ENCODE results near the gene STX3. TPM values are rescaled to one million over a fixed set of nuclear protein-coding genes. Genes with fewer than 3 reads are reported as not detected.

Gene STX3
- total RNA-seq, 2 donors from 2014 or later, result 20.8 to 58.5 TPM

DNA sequence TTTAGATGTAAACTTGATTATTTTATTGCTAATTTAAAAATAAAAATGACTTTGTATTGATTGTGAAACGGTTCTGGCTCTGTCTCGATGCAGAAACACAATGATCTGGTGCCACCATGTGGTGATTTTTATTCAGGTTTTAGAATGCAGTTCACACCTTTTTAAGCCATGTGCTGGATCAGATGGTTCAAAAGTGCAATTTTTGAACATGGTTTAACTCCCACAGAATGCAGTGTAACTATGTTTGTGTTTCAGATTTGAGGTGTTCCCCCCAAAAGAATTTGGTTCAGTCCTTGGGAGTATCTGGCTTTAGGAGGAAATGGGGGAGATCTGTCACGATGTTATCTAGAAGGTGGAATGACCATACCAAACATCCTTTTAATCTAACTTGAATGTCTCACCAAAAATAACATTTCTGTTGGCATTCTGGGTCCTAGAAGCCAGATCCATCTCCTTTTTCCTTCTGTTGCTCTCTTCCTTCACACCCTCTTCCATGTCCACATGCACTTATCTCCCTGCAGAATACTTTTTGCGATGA is 47.5 kb downstream of the STX3 start:
- TF ChIP-seq, protein P1, sequence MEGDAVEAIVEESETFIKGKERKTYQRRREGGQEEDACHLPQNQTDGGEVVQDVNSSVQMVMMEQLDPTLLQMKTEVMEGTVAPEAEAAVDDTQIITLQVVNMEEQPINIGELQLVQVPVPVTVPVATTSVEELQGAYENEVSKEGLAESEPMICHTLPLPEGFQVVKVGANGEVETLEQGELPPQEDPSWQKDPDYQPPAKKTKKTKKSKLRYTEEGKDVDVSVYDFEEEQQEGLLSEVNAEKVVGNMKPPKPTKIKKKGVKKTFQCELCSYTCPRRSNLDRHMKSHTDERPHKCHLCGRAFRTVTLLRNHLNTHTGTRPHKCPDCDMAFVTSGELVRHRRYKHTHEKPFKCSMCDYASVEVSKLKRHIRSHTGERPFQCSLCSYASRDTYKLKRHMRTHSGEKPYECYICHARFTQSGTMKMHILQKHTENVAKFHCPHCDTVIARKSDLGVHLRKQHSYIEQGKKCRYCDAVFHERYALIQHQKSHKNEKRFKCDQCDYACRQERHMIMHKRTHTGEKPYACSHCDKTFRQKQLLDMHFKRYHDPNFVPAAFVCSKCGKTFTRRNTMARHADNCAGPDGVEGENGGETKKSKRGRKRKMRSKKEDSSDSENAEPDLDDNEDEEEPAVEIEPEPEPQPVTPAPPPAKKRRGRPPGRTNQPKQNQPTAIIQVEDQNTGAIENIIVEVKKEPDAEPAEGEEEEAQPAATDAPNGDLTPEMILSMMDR (IDR thresholded peaks at IDR 0.05), result peak in 3 of 4 experiments; percentile 74 to 81 (median 80)
- TF ChIP-seq POLR2AphosphoS5 (IDR thresholded peaks at IDR 0.05), result peak; percentile 78
- no peak for TF ChIP-seq POLR2A (IDR thresholded peaks at IDR 0.05)
- 47% methylated on average over 4 of the region's 4 CpGs for WGBS
- no peaks in the 10 kb centered on the region for H3K9me3 ChIP-seq
- intact Hi-C loops (cut with DNase I), result loop anchor here (2.0 to 10.0 kb wide), 2 partner anchors 48 to 138 kb away; partner anchors contain the start of genes PATL1 and STX3
- no peaks in the 10 kb centered on the region for H3K36me3 ChIP-seq
- H3K27ac ChIP-seq, result no peak overlapping the region
- no peak overlapping the region for H3K4me3 ChIP-seq
- no peaks in the 10 kb centered on the region for H3K27me3 ChIP-seq (replicated peaks; ENCODE audit: insufficient read depth)
- no peaks in the 10 kb centered on the region for H3K4me1 ChIP-seq (replicated peaks)
- peak; percentile 47 for DNase-seq (ENCODE audit: low spot score)

DNA sequence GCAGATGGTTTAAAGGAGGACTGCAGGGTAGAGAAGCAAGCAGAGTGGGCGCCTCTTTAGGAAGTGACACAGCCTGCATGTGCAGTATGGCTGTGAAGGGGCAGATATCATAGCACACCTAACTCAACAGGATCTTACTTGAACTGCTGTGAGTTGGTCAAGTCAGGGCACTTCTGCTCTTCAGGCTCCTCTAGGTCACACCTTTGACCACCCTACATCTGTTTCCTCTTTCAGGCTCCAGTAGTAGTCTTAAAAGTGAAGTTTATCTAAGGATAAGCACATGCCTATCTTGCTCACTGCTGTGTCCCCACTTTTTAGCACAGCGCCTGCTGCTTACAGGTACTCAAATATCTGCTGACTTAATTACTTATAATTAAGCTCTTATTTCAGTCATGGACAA is 48.9 kb downstream of the STX3 start:
- H3K9me3 ChIP-seq, result no peaks in the 10 kb centered on the region
- H3K27me3 ChIP-seq (replicated peaks; ENCODE audit: insufficient read depth), result no peaks in the 10 kb centered on the region
- TF ChIP-seq POLR2A (IDR thresholded peaks at IDR 0.05) (no peak), POLR2AphosphoS5 (IDR thresholded peaks at IDR 0.05) (no peak)
- TF ChIP-seq, protein P1 (IDR thresholded peaks at IDR 0.05), result no peak
- no peak for DNase-seq (ENCODE audit: low spot score)
- H3K27ac ChIP-seq, result no peak overlapping the region
- intact Hi-C loops (cut with DNase I), result loop anchor here (10.0 kb wide), 1 partner anchor 139 kb away; the partner anchor contains the start of gene PATL1
- no peaks in the 10 kb centered on the region for H3K4me1 ChIP-seq (replicated peaks)
- no peak overlapping the region for H3K4me3 ChIP-seq
- WGBS, result 96% methylated on average over 2 of the region's 2 CpGs
- H3K36me3 ChIP-seq, result no peaks in the 10 kb centered on the region

DNA sequence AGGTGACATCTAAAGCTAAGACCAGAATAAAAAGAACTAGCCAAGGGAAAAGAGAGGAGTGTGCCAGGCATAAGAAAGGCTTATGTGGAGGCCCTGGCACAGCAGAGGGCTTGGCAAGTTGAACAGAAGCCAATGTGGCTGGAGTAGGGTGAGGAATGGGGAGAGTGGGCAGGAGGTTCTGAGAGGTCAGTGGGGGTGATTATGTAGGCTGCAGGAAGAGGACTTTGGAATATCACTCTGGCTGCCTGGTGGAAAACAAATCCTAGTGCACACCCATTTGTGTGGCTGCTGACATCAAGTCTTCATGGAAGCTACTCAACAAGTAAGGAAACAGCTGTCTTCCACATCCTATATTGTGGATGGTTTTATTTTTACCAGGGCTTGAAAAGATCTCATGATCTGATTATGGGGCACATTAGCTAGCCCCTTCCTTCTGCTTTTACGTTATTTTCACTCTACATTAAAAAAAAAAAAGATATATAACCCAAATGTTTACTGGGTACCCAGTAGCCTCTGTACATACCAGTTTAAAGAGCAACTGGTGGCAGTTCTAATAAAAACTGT is 52.0 kb downstream of the STX3 start:
- no peak for DNase-seq (ENCODE audit: low spot score)
- Histone ChIP-seq H3K27me3 (replicated peaks; ENCODE audit: insufficient read depth) (no peaks in the 10 kb centered on the region), H3K4me3 (no peak overlapping the region), H3K4me1 (replicated peaks) (no peaks in the 10 kb centered on the region), H3K36me3 (no peaks in the 10 kb centered on the region), H3K9me3 (no peaks in the 10 kb centered on the region), H3K27ac (no peak overlapping the region)
- WGBS, result 71% methylated on average over 1 of the region's 1 CpG
- intact Hi-C loops (cut with DNase I), result loop anchor here (10.0 kb wide), 1 partner anchor 142 kb away; the partner anchor contains the start of gene PATL1
- TF ChIP-seq POLR2A (IDR thresholded peaks at IDR 0.05), result no peak
- TF ChIP-seq, protein P1 (IDR thresholded peaks at IDR 0.05), result no peak
- no peak for TF ChIP-seq POLR2AphosphoS5 (IDR thresholded peaks at IDR 0.05)

DNA sequence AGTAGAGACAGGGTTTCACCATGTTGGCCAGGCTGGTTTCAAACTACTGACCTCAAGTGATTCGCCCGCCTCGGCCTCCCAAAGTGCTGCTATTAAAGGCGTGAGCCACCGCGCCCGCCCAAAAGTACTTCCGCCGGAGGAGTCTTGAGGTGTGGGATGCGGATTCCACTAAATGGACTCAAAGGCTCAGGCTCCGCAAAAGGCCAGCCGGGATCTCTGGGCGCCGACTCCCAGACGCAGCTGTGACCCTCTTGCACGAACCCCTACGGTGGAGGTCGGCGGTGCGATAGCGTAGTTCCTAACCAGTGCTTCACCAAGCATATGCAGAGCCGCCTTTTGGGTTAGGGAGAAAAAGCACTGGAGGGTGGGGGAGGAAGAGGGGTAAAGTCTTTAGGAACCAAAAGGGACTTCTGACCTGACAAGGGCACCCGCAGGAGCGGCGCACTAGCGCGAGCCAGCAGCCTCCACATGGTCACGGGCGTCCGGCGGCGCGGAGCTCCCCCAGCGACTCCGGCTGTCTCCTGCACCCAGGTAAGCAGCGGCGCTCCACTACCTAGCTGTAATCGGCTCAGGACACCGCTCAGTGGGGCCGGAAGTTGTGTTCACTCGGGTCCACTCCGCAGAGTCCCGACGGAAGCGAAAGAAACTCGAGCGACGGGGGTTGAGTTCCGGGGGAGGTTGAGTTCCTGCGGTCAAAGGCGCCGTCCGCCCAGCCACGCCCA is 55.2 kb downstream of the STX3 start, which contains the start of gene MRPL16:
Gene MRPL16, minus strand, starts transcription at position 590 of the 722 bp plus-strand sequence. Its CDS starts 120 bp downstream, at position 470.
- H3K4me3 ChIP-seq, result peak within 1 kb of the TSS; percentile 79 to 93
- H3K4me1 ChIP-seq (replicated peaks), result no peaks in the 10 kb centered on the region
- no peaks in the 10 kb centered on the region for H3K36me3 ChIP-seq
- under 1% methylated on average over 54 of the region's 54 CpGs for WGBS
- intact Hi-C loops (cut with DNase I), result loop anchor here (2.0 kb wide), 1 partner anchor 56 kb away; the partner anchor contains the start of gene STX3
- peak; percentile 86 for DNase-seq (ENCODE audit: low spot score)
- H3K27ac ChIP-seq, result peak within 1 kb of the TSS; percentile 78 to 79
- TF ChIP-seq, protein P1 (IDR thresholded peaks at IDR 0.05), result peak in 2 of 4 experiments; percentile 42 to 48
- peak; percentile 48 for TF ChIP-seq POLR2A (IDR thresholded peaks at IDR 0.05)
- TF ChIP-seq POLR2AphosphoS5 (IDR thresholded peaks at IDR 0.05), result peak; percentile 87
- no peaks in the 10 kb centered on the region for H3K27me3 ChIP-seq (replicated peaks; ENCODE audit: insufficient read depth)
- no peaks in the 10 kb centered on the region for H3K9me3 ChIP-seq

Measured in prostate gland (tissue), 2 donors.